GM21390 (cell line): Measurements from ENCODE around the gene IQSEC3.
"Not testable (repeated sequence)": the region's sequence is repeated elsewhere in the genome, so short reads cannot be mapped to it uniquely, and the experiment has no call there.

Experiments used
- ATAC-seq: cut with Tn5 transposase; IDR thresholded peaks from one replicate; pipeline ENCODE4 v1.9.1; 2021; ENCODE audit not compliant: unreplicated experiment

IQSEC3 gene

GRCh38 chr12:52902-53734 lies 13.4 kb upstream of the IQSEC3 start:
- not testable (repeated sequence) for ATAC-seq

- no peak for ATAC-seq
Observed at GRCh38 chr12:53735-54730, 12.5 kb upstream of the IQSEC3 start.

GRCh38 chr12:54750-55535 lies 11.6 kb upstream of the IQSEC3 start:
- ATAC-seq: no peak

GRCh38 chr12:56683-57346 lies 9.8 kb upstream of the IQSEC3 start:
- ATAC-seq: no peak

GRCh38 chr12:57539-57938 lies 9.0 kb upstream of the IQSEC3 start:
- ATAC-seq: no peak

GRCh38 chr12:58832-59231 lies 7.7 kb upstream of the IQSEC3 start:
- ATAC-seq: no peak

GRCh38 chr12:61845-62244 lies 4.7 kb upstream of the IQSEC3 start:
- ATAC-seq: not testable (repeated sequence)

GRCh38 chr12:65491-66063 lies 990 bp upstream of the IQSEC3 start:
- ATAC-seq: not testable (repeated sequence)

GRCh38 chr12:66782-67504 lies 376 bp downstream of the IQSEC3 start:
- not testable (repeated sequence) for ATAC-seq

GRCh38 chr12:69677-70076 lies 3.1 kb downstream of the IQSEC3 start:
- ATAC-seq: not testable (repeated sequence)

- not testable (repeated sequence) for ATAC-seq
Observed at GRCh38 chr12:70541-70940, 4.0 kb downstream of the IQSEC3 start.

- not testable (repeated sequence) for ATAC-seq
Observed at GRCh38 chr12:72018-72417, 5.5 kb downstream of the IQSEC3 start.

- not testable (repeated sequence) for ATAC-seq
Observed at GRCh38 chr12:74420-75190, 8.0 kb downstream of the IQSEC3 start.

GRCh38 chr12:75541-75940 lies 9.0 kb downstream of the IQSEC3 start:
- ATAC-seq: not testable (repeated sequence)

- not testable (repeated sequence) for ATAC-seq
Observed at GRCh38 chr12:76102-76501, 9.5 kb downstream of the IQSEC3 start.

GRCh38 chr12:76551-76950 lies 10.0 kb downstream of the IQSEC3 start:
- not testable (repeated sequence) for ATAC-seq

GRCh38 chr12:77101-77719 lies 10.6 kb downstream of the IQSEC3 start:
- not testable (repeated sequence) for ATAC-seq

GRCh38 chr12:77769-78383 lies 11.3 kb downstream of the IQSEC3 start:
- ATAC-seq: not testable (repeated sequence)
